H1 (cell line): ENCODE results near the gene TMEM17. TPM values are rescaled to one million over a fixed set of nuclear protein-coding genes. Genes with fewer than 3 reads are reported as not detected.

ENCODE experiments used
- CTCF ChIA-PET: fragments of 300-600 bp; sonication (Branson Sonifier 250); formaldehyde crosslinking; loops from one replicate; lab custom pipeline; 2021; ENCODE audit not compliant: partially characterized antibody; lab: Charles Lee
- POLR2A ChIA-PET: fragments of 300-600 bp; sonication (Branson Sonifier 250); formaldehyde crosslinking; loops from one replicate; lab custom pipeline; 2021; ENCODE audit warnings: inconsistent platforms; ENCODE audit not compliant: partially characterized antibody; lab: Charles Lee
- DNase-seq, 2 experiments: peaks; one replicate each; pipeline versions ENCODE4 v3.0.0 to v3.0.0-alpha.2; 2010 to 2022; ENCODE audit warnings: low spot score in 2 of 2, low read depth in 1 of 2, mixed read lengths in 1 of 2
- FAIRE-seq: peaks from 2 replicates; lab custom pipeline; 2011; peaks lifted over from hg19 to GRCh38; lab: Jason Lieb, UNC
- H2AFZ ChIP-seq: 2 replicates; pipeline ENCODE4 v1.8.1; 2012; ENCODE audit warnings: low read length, inconsistent platforms
- H2AK5ac ChIP-seq: 2 replicates; pipeline ENCODE4 v1.6.1; 2013; ENCODE audit warnings: low read depth, low read length
- H2BK120ac ChIP-seq: replicated peaks from 2 replicates; pipeline ENCODE3; 2013; ENCODE audit warnings: low read depth, low read length, inconsistent platforms
- H2BK12ac ChIP-seq: 2 replicates; pipeline ENCODE4 v1.6.1; 2013; ENCODE audit warnings: low read depth, low read length
- H2BK15ac ChIP-seq: 2 replicates; pipeline ENCODE4 v1.6.1; 2013; ENCODE audit warnings: low read length
- H2BK20ac ChIP-seq: 2 replicates; pipeline ENCODE4 v1.6.1; 2013; ENCODE audit warnings: low read length
- H2BK5ac ChIP-seq: 2 replicates; pipeline ENCODE4 v1.6.1; 2013; ENCODE audit warnings: low read depth, low read length
- H3K14ac ChIP-seq: 2 replicates; pipeline ENCODE4 v1.6.1; 2013; ENCODE audit warnings: inconsistent platforms; ENCODE audit not compliant: insufficient read length
- H3K18ac ChIP-seq: 2 replicates; pipeline ENCODE4 v1.6.1; 2013; ENCODE audit warnings: low read length; ENCODE audit errors: extremely low read depth
- H3K23ac ChIP-seq: 2 replicates; pipeline ENCODE4 v1.6.1; 2013; ENCODE audit warnings: inconsistent platforms; ENCODE audit not compliant: insufficient read length
- H3K23me2 ChIP-seq: 2 replicates; pipeline ENCODE4 v1.6.1; 2013; ENCODE audit warnings: low read depth, low read length
- H3K27ac ChIP-seq: 2 replicates; pipeline ENCODE4 v1.6.1; 2011; ENCODE audit warnings: low read depth, low read length, inconsistent platforms
- H3K27me3 ChIP-seq, 4 experiments: replicated peaks in 1 of 4; 1 replicate in 1 of 4; 2 replicates in 3 of 4; pipeline versions ENCODE4 v1.6.1 to v1.8.1; 2011 to 2013; ENCODE audit warnings: low read length in 3 of 4, mild to moderate bottlenecking in 3 of 4, inconsistent platforms in 2 of 4, mixed read lengths in 2 of 4, moderate library complexity in 1 of 4; ENCODE audit not compliant: control insufficient read depth in 3 of 4, insufficient read depth in 3 of 4; ENCODE audit errors: extremely low read depth in 1 of 4
- H3K36me3 ChIP-seq, 4 experiments: 2 replicates each; pipeline versions ENCODE4 v1.6.1 to v1.8.1; 2011 to 2013; ENCODE audit warnings: mild to moderate bottlenecking in 4 of 4, low read length in 3 of 4, moderate library complexity in 2 of 4, control low read depth in 1 of 4, inconsistent platforms in 1 of 4; ENCODE audit not compliant: insufficient read depth in 4 of 4, control insufficient read depth in 2 of 4
- H3K4ac ChIP-seq: replicated peaks from 2 replicates; pipeline ENCODE3; 2013; ENCODE audit warnings: low read length, low read depth, mixed read lengths, inconsistent platforms; ENCODE audit not compliant: insufficient read length
- H3K4me1 ChIP-seq, 4 experiments: replicated peaks in 1 of 4; 1 replicate in 1 of 4; 2 replicates in 3 of 4; pipeline versions ENCODE4 v1.6.1 to v1.8.1; 2011 to 2013; ENCODE audit warnings: low read length in 3 of 4, inconsistent platforms in 2 of 4, mixed read lengths in 1 of 4; ENCODE audit not compliant: insufficient read depth in 4 of 4, control insufficient read depth in 3 of 4
- H3K4me2 ChIP-seq, 2 experiments: 2 replicates each; pipeline versions ENCODE4 v1.6.1 to v1.8.1; 2011 to 2013; ENCODE audit warnings: low read depth in 2 of 2, low read length in 2 of 2, control low read depth in 1 of 2, inconsistent platforms in 1 of 2, mild to moderate bottlenecking in 1 of 2; ENCODE audit not compliant: insufficient read depth in 1 of 2
- H3K4me3 ChIP-seq, 4 experiments: fragments of 200-600, 300-600 bp in 1 of 4; sonication (generic), shearing (Covaris generic), sonication (Bioruptor Twin) in 1 of 4; 2 replicates each; pipeline versions ENCODE4 v1.5.1 to v1.8.1; 2011 to 2016; ENCODE audit warnings: low read length in 4 of 4, low read depth in 3 of 4, control low read depth in 2 of 4, inconsistent platforms in 2 of 4, mild to moderate bottlenecking in 2 of 4, mixed read lengths in 1 of 4, moderate library complexity in 1 of 4; ENCODE audit not compliant: insufficient read depth in 2 of 4; ENCODE audit errors: extremely low read depth in 1 of 4
- H3K56ac ChIP-seq: replicated peaks from 2 replicates; pipeline ENCODE3; 2013; ENCODE audit warnings: low read depth, mild to moderate bottlenecking, mixed read lengths, low read length, inconsistent platforms; ENCODE audit not compliant: insufficient read length
- H3K79me1 ChIP-seq: 2 replicates; pipeline ENCODE4 v1.6.1; 2013; ENCODE audit warnings: low read depth, low read length, control low read depth
- H3K79me2 ChIP-seq, 2 experiments: 2 replicates each; pipeline versions ENCODE4 v1.6.1 to v1.8.1; 2012 to 2013; ENCODE audit warnings: low read length in 2 of 2, mild to moderate bottlenecking in 2 of 2, inconsistent platforms in 1 of 2; ENCODE audit not compliant: insufficient read depth in 2 of 2, control insufficient read depth in 1 of 2
- H3K9ac ChIP-seq, 4 experiments: replicated peaks in 1 of 4; 1 replicate in 1 of 4; 2 replicates in 3 of 4; pipeline versions ENCODE4 v1.6.1 to v1.8.1; 2011 to 2013; ENCODE audit warnings: low read depth in 3 of 4, low read length in 3 of 4, control low read depth in 2 of 4, mild to moderate bottlenecking in 2 of 4, moderate library complexity in 2 of 4, inconsistent platforms in 1 of 4; ENCODE audit errors: extremely low read depth in 1 of 4
- H3K9me3 ChIP-seq, 2 experiments: 2 replicates each; pipeline versions ENCODE4 v1.6.1 to v1.8.1; 2012 to 2013; ENCODE audit warnings: mild to moderate bottlenecking in 2 of 2, moderate library complexity in 2 of 2, control low read depth in 1 of 2, inconsistent platforms in 1 of 2, low read depth in 1 of 2, low read length in 1 of 2, mixed read lengths in 1 of 2; ENCODE audit not compliant: insufficient read depth in 2 of 2
- H4K20me1 ChIP-seq, 2 experiments: replicated peaks in 1 of 2; 2 replicates each; pipeline versions ENCODE3 to v1.8.1; 2011 to 2013; ENCODE audit warnings: inconsistent platforms in 2 of 2, low read length in 2 of 2, mild to moderate bottlenecking in 1 of 2; ENCODE audit not compliant: insufficient read depth in 2 of 2, control insufficient read depth in 1 of 2
- H4K5ac ChIP-seq: 2 replicates; pipeline ENCODE4 v1.6.1; 2013; ENCODE audit warnings: low read length, low read depth, mixed read lengths, inconsistent platforms; ENCODE audit not compliant: insufficient read length
- H4K8ac ChIP-seq: 2 replicates; pipeline ENCODE4 v1.8.0; 2013; ENCODE audit warnings: mild to moderate bottlenecking, moderate library complexity, low read length, inconsistent platforms; ENCODE audit not compliant: insufficient read depth; ENCODE audit errors: extremely low read depth
- H4K91ac ChIP-seq: replicated peaks from 2 replicates; pipeline ENCODE3; 2013; ENCODE audit warnings: low read length, mixed read lengths, inconsistent platforms; ENCODE audit not compliant: insufficient read length
- BACH1 ChIP-seq: IDR thresholded peaks from 2 replicates; pipeline ENCODE4 v1.6.1; 2012; ENCODE audit warnings: low read length, improper control_type of control experiment
- BCL11A ChIP-seq, 2 experiments: IDR thresholded peaks; one replicate each; pipeline ENCODE4 v1.6.1; 2011; ENCODE audit warnings: low read depth in 2 of 2, low read length in 2 of 2, mild to moderate bottlenecking in 2 of 2
- CBX5 ChIP-seq: fragments of 300-800, 300-1000 bp; sonication (generic); IDR thresholded peaks from 2 replicates; pipeline ENCODE4 v1.7.1; 2016; ENCODE audit warnings: antibody characterized with exemption, low read length, low read depth
- CTBP2 ChIP-seq: IDR thresholded peaks from 2 replicates; pipeline ENCODE4 v1.7.0; 2011; ENCODE audit warnings: borderline replicate concordance, mild to moderate bottlenecking, moderate library complexity, mixed read lengths, low read length; ENCODE audit not compliant: insufficient read depth, insufficient read length
- GABPA ChIP-seq: IDR thresholded peaks from 2 replicates; pipeline ENCODE4 v1.6.1; 2011; ENCODE audit warnings: mild to moderate bottlenecking, low read length, moderate library complexity, borderline replicate concordance; ENCODE audit not compliant: insufficient read depth
- JUND ChIP-seq: IDR thresholded peaks from 2 replicates; pipeline ENCODE4 v1.6.1; 2011; ENCODE audit warnings: mild to moderate bottlenecking, improper control_type of control experiment, low read length
- NANOG ChIP-seq: IDR thresholded peaks from 2 replicates; pipeline ENCODE4 v1.6.1; 2011; ENCODE audit warnings: low read length, low read depth, mild to moderate bottlenecking, inconsistent platforms; ENCODE audit not compliant: insufficient read depth, poor library complexity, severe bottlenecking
- RFX5 ChIP-seq: IDR thresholded peaks from 2 replicates; pipeline ENCODE4 v1.6.1; 2011; ENCODE audit warnings: low read depth, low read length, improper control_type of control experiment, borderline replicate concordance
- RXRA ChIP-seq: IDR thresholded peaks from 2 replicates; pipeline ENCODE4 v1.6.1; 2011; ENCODE audit warnings: low read depth, mild to moderate bottlenecking, low read length, moderate library complexity; ENCODE audit not compliant: insufficient read depth
- TAF7 ChIP-seq: optimal IDR thresholded peaks from 2 replicates; pipeline ENCODE3; 2011; ENCODE audit warnings: low read depth, mild to moderate bottlenecking, inconsistent platforms, low read length, moderate library complexity, borderline replicate concordance
- TCF12 ChIP-seq: IDR thresholded peaks from 2 replicates; pipeline ENCODE4 v1.6.1; 2011; ENCODE audit warnings: low read depth, mild to moderate bottlenecking, low read length
- TEAD4 ChIP-seq: IDR thresholded peaks from 2 replicates; pipeline ENCODE4 v1.6.1; 2012; ENCODE audit warnings: low read depth, low read length, inconsistent platforms, mixed read lengths
- USF2 ChIP-seq: IDR thresholded peaks from 2 replicates; pipeline ENCODE4 v1.6.1; 2011; ENCODE audit warnings: low read length, improper control_type of control experiment
- ZNF274 ChIP-seq: IDR thresholded peaks from 2 replicates; pipeline ENCODE4 v1.7.0; 2012; ENCODE audit warnings: low read length, borderline replicate concordance; ENCODE audit errors: extremely low read depth
- WGBS, 2 experiments: shearing (Covaris generic) in 1 of 2; methylation state at CpG; one replicate each; pipeline versions ENCODE4 v1.1.6 to v1.1.7; 2013 to 2015; ENCODE audit warnings: low lambda C conversion rate in 2 of 2, mixed read lengths in 2 of 2, inconsistent platforms in 1 of 2, low coverage in 1 of 2, missing lambda C conversion rate in 1 of 2; ENCODE audit not compliant: insufficient replicate concordance in 2 of 2, insufficient coverage in 1 of 2, insufficient read length in 1 of 2; ENCODE audit errors: extremely low coverage in 1 of 2, missing lambda C conversion rate in 1 of 2; 5-methylcytosine and 5-hydroxymethylcytosine counted together
- polyA plus RNA-seq, 7 experiments: library from polyadenylated mRNA; depleted of rRNA in 3 of 7; stranded (reverse) in 5 of 7; unstranded in 2 of 7; fragments of >200 nt in 5 of 7; fragments of 200-250 nt in 2 of 7; gene quantifications; 1 replicate in 5 of 7; 2 replicates in 1 of 7; 4 replicates in 1 of 7; pipeline versions ENCODE4 v1.2.1 to v1.2.3, GENCODE V29; 2011 to 2013; ENCODE audit warnings: missing spikeins in 2 of 7, mixed read lengths in 2 of 7
- total RNA-seq: library from RNA; stranded (reverse); fragmentation: NEBNext Ultra II Directional; extraction: Animal tissue kit (Norgen Biotek cat#: 25700); gene quantifications from 2 replicates; pipeline ENCODE4 v1.2.1, GENCODE V29; 2021

TMEM17 gene
- total and polyA plus RNA-seq, 2 of the 8 experiments (the other 6 are each of a cell fraction or from before 2014, with no cell fraction given): 0.69 to 1.2 TPM

GRCh38 chr2:62511636-62512035 is 5.6 kb upstream of the TMEM17 start:
- H3K27me3 ChIP-seq: no peaks in the 10 kb centered on the region
- no peak overlapping the region for H3K23ac ChIP-seq
- no peaks in the 10 kb centered on the region for H3K36me3 ChIP-seq
- H2AFZ ChIP-seq: no peak overlapping the region
- DNase-seq: no peak
- ChIA-PET POLR2A (no interaction called here), CTCF (interaction anchor here (1.1 to 1.2 kb wide), 2 partner anchors 10 to 568 kb away, joined by 3 to 4 read pairs; no protein-coding TSS in a partner anchor)
- H3K4me3 ChIP-seq: no peak overlapping the region
- H3K79me2 ChIP-seq: no peaks in the 10 kb centered on the region
- H3K27ac ChIP-seq: no peak overlapping the region
- H2BK12ac ChIP-seq: no peak overlapping the region
- no peak overlapping the region for H2BK15ac ChIP-seq
- H3K4ac ChIP-seq: no peak overlapping the region
- H3K4me1 ChIP-seq: no peaks in the 10 kb centered on the region
- no peak overlapping the region for H2AK5ac ChIP-seq
- H2BK5ac ChIP-seq: no peak overlapping the region
- no peak overlapping the region for H4K5ac ChIP-seq
- no peak overlapping the region for H3K18ac ChIP-seq
- no peak for FAIRE-seq
- WGBS, 2 experiments: 75% methylated on average over 6 of the region's 6 CpGs; no CpG with 5 or more reads in 1 of the 2 experiments
- no peak overlapping the region for H4K8ac ChIP-seq
- no peak overlapping the region for H2BK120ac ChIP-seq
- H3K79me1 ChIP-seq: no peaks in the 10 kb centered on the region
- no peaks in the 10 kb centered on the region for H3K23me2 ChIP-seq
- no peak overlapping the region for H4K91ac ChIP-seq
- H3K4me2 ChIP-seq: no peak overlapping the region
- H3K56ac ChIP-seq: no peak overlapping the region
- H3K9ac ChIP-seq: no peak overlapping the region; a peak in 1 of 7 replicates
- no peaks in the 10 kb centered on the region for H4K20me1 ChIP-seq
- H3K14ac ChIP-seq: no peak overlapping the region
- H3K9me3 ChIP-seq: no peaks in the 10 kb centered on the region
- no peak overlapping the region for H2BK20ac ChIP-seq
- TF ChIP-seq ZNF274 (no peak), CTBP2 (no peak), NANOG (no peak), USF2 (no peak), RFX5 (no peak), TAF7 (no peak), TEAD4 (no peak), CBX5 (no peak), GABPA (no peak), TCF12 (no peak), BCL11A (IDR thresholded peaks at IDR 0.05; ENCODE audit: low read depth in 2 of 2, low read length in 2 of 2) (no peak), RXRA (no peak), BACH1 (no peak), JUND (no peak)
